Calu3 (cell line): Measurements from ENCODE around the gene NANOG. TPM values are rescaled to one million over a fixed set of nuclear protein-coding genes. Genes with fewer than 3 reads are reported as not detected.
"Not testable (repeated sequence)": the region's sequence is repeated elsewhere in the genome, so short reads cannot be mapped to it uniquely, and the experiment has no call there.

ENCODE experiments used
- BruUV-seq: library from RNA; stranded (reverse); fragments of 400-500 nt; replicated peaks from 2 replicates; lab custom pipeline; 2021; lab: Mats Ljungman, UMichigan
- CTCF ChIA-PET: fragments of 300-600 bp; sonication (Branson Sonifier 250); formaldehyde crosslinking; loops from one replicate; lab custom pipeline; 2022; ENCODE audit warnings: antibody characterized with exemption; lab: Charles Lee
- DNase-seq: peaks from one replicate; pipeline ENCODE4 v3.0.0; 2022
- H3K27ac Mint-ChIP-seq: one replicate; pipeline ENCODE4 v1.8.0; 2022; ENCODE audit warnings: mixed read lengths; ENCODE audit not compliant: unreplicated experiment
- H3K27me3 Mint-ChIP-seq: one replicate; pipeline ENCODE4 v1.8.0; 2022; ENCODE audit warnings: mixed read lengths; ENCODE audit not compliant: unreplicated experiment
- H3K36me3 Mint-ChIP-seq: one replicate; pipeline ENCODE4 v1.8.0; 2022; ENCODE audit warnings: mild to moderate bottlenecking, moderate library complexity, mixed read lengths; ENCODE audit not compliant: insufficient read depth, unreplicated experiment
- H3K4me1 Mint-ChIP-seq: one replicate; pipeline ENCODE4 v1.8.0; 2022; ENCODE audit warnings: mild to moderate bottlenecking, low read depth, mixed read lengths; ENCODE audit not compliant: unreplicated experiment
- H3K4me3 Mint-ChIP-seq: one replicate; pipeline ENCODE4 v1.8.0; 2022; ENCODE audit warnings: mild to moderate bottlenecking, low read depth, moderate library complexity, mixed read lengths; ENCODE audit not compliant: unreplicated experiment
- H3K9me3 Mint-ChIP-seq: one replicate; pipeline ENCODE4 v1.8.0; 2022; ENCODE audit warnings: low read depth, mixed read lengths; ENCODE audit not compliant: unreplicated experiment
- CTCF ChIP-seq: fragments of 200-600 bp; IDR thresholded peaks from one replicate; pipeline ENCODE4 v1.8.0; 2022; ENCODE audit warnings: antibody characterized with exemption; ENCODE audit not compliant: unreplicated experiment
- intact Hi-C: fragments of 100-400 bp; cut with micrococcal nuclease; formaldehyde crosslinking; loops from one replicate; pipeline ENCODE4 v1.10.0; 2022; ENCODE audit not compliant: unreplicated experiment
- total RNA-seq: library from RNA; stranded (reverse); gene quantifications from 2 replicates; pipeline ENCODE4 v1.2.3, GENCODE V29; 2022

The NANOG gene
- total RNA-seq, 1 experiment from 2014 or later, result not detected

GRCh38 chr12:7832059-7832696, 43.0 kb downstream of the NANOG start:
- no peaks in the 10 kb centered on the region for H3K9me3 Mint-ChIP-seq
- peak; percentile 46 for DNase-seq
- no peaks in the 10 kb centered on the region for H3K36me3 Mint-ChIP-seq
- H3K4me1 Mint-ChIP-seq, result no peaks in the 10 kb centered on the region
- H3K27ac Mint-ChIP-seq, result no peak overlapping the region
- no peak for TF ChIP-seq CTCF
- H3K4me3 Mint-ChIP-seq, result no peak overlapping the region
- H3K27me3 Mint-ChIP-seq, result peaks cover 27% of the 10 kb centered on the region
- intact Hi-C loops, result no loop called here
- no TSS peak for BruUV-seq
- CTCF ChIA-PET, result interaction anchor here (0.5 to 1.7 kb wide), 4 partner anchors 14 to 245 kb away, joined by 3 to 15 read pairs (median 4); no protein-coding TSS in a partner anchor

- H3K4me3 Mint-ChIP-seq, H3K4me1 Mint-ChIP-seq, DNase-seq, intact Hi-C loops, BruUV-seq, H3K27ac Mint-ChIP-seq, CTCF ChIA-PET, H3K36me3 Mint-ChIP-seq, H3K9me3 Mint-ChIP-seq: not testable (repeated sequence)
- H3K27me3 Mint-ChIP-seq, result peaks cover 27% of the 10 kb centered on the region
These were observed 44.0 kb downstream of the NANOG start for GRCh38 chr12:7833201-7833600.

- peaks cover 27% of the 10 kb centered on the region for H3K27me3 Mint-ChIP-seq
- H3K4me3 Mint-ChIP-seq, result no peak overlapping the region
- TF ChIP-seq CTCF, result no peak
- H3K4me1 Mint-ChIP-seq, result no peaks in the 10 kb centered on the region
- no peaks in the 10 kb centered on the region for H3K9me3 Mint-ChIP-seq
- CTCF ChIA-PET, result interaction anchor here (0.7 kb wide), 1 partner anchor 383 kb away, joined by 4 read pairs; no protein-coding TSS in a partner anchor
- H3K36me3 Mint-ChIP-seq, result no peaks in the 10 kb centered on the region
- BruUV-seq, result no TSS peak
- intact Hi-C loops, result no loop called here
- no peak for DNase-seq
- H3K27ac Mint-ChIP-seq, result no peak overlapping the region
These were observed 44.6 kb downstream of the NANOG start for GRCh38 chr12:7833831-7834230.

GRCh38 chr12:7834701-7835100, 45.5 kb downstream of the NANOG start:
- Mint-ChIP-seq H3K4me3 (no peak overlapping the region), H3K4me1 (no peaks in the 10 kb centered on the region), H3K27me3 (peaks cover 27% of the 10 kb centered on the region), H3K36me3 (no peaks in the 10 kb centered on the region), H3K9me3 (no peaks in the 10 kb centered on the region), H3K27ac (no peak overlapping the region)
- intact Hi-C loops, result no loop called here
- CTCF ChIA-PET, result no interaction called here
- DNase-seq, result no peak
- TF ChIP-seq CTCF, result no peak
- no TSS peak for BruUV-seq

- intact Hi-C loops, result no loop called here
- H3K4me1 Mint-ChIP-seq, result no peaks in the 10 kb centered on the region
- H3K4me3 Mint-ChIP-seq, result no peak overlapping the region
- no peak overlapping the region for H3K27ac Mint-ChIP-seq
- peaks cover 27% of the 10 kb centered on the region for H3K27me3 Mint-ChIP-seq
- no peak for DNase-seq
- TF ChIP-seq CTCF, result no peak
- H3K9me3 Mint-ChIP-seq, result no peaks in the 10 kb centered on the region
- CTCF ChIA-PET, result no interaction called here
- no TSS peak for BruUV-seq
- no peaks in the 10 kb centered on the region for H3K36me3 Mint-ChIP-seq
These were observed 45.9 kb downstream of the NANOG start for GRCh38 chr12:7835116-7835515.
